HepG2 (cell line): ENCODE data around the gene VIPR1. TPM values are rescaled to one million over a fixed set of nuclear protein-coding genes. Genes with fewer than 3 reads are reported as not detected.

Source experiments
- ATAC-seq: fragments of 200-7000 bp; cut with Tn5 transposase; 3 replicates; pipeline ENCODE4 v1.9.1; 2020; ENCODE audit warnings: mild to moderate bottlenecking, moderate library complexity
- BruUV-seq: library from RNA; stranded (reverse); fragments of 400-500 nt; replicated peaks from 2 replicates; lab custom pipeline; 2021; lab: Mats Ljungman, UMichigan
- CTCF ChIA-PET: fragments of 300-600 bp; formaldehyde crosslinking; extraction: SDS; loops from one replicate; lab custom pipeline; 2021; ENCODE audit warnings: low total read pairs, inconsistent platforms, low intra/inter-chr PET ratio; lab: Yijun Ruan, JAX
- POLR2A ChIA-PET: fragments of 350-600 bp; sonication (Branson Sonifier 250); formaldehyde crosslinking; loops from one replicate; lab custom pipeline; 2020; ENCODE audit warnings: antibody characterized with exemption, inconsistent platforms; lab: Yijun Ruan, JAX
- DNase-seq: peaks from one replicate; pipeline ENCODE4 v3.0.0-alpha.2; 2015; ENCODE audit warnings: low spot score
- FAIRE-seq: peaks from 3 replicates; lab custom pipeline; 2011; peaks lifted over from hg19 to GRCh38; lab: Jason Lieb, UNC
- H2AFZ ChIP-seq: one replicate; pipeline ENCODE4 v1.6.1; 2011; ENCODE audit warnings: low read length, inconsistent platforms
- H3K27ac ChIP-seq: fragments of 300-600 bp; 3 replicates; pipeline ENCODE4 v1.8.0; 2011; ENCODE audit warnings: mixed run types, mild to moderate bottlenecking, mixed read lengths, low read length, inconsistent platforms; ENCODE audit not compliant: insufficient read depth; ENCODE audit errors: extremely low read length
- H3K27me3 ChIP-seq, 2 experiments: fragments of 200-600 bp in 1 of 2; 2 replicates in 1 of 2; 3 replicates in 1 of 2; pipeline versions ENCODE4 v1.6.0 to v1.8.0; 2011; ENCODE audit warnings: low read length in 2 of 2, mild to moderate bottlenecking in 2 of 2, moderate library complexity in 2 of 2, inconsistent platforms in 1 of 2; ENCODE audit not compliant: insufficient read depth in 2 of 2, control insufficient read depth in 1 of 2
- H3K36me3 ChIP-seq, 2 experiments: fragments of 200-600 bp in 1 of 2; replicated peaks in 1 of 2; 2 replicates in 1 of 2; 3 replicates in 1 of 2; pipeline versions ENCODE4 v1.5.1 to v1.8.0; 2011; ENCODE audit warnings: low read length in 2 of 2, inconsistent platforms in 1 of 2; ENCODE audit not compliant: insufficient read depth in 2 of 2, control insufficient read depth in 1 of 2
- H3K4me1 ChIP-seq: 2 replicates; pipeline ENCODE4 v1.5.1; 2012; ENCODE audit warnings: low read length, inconsistent platforms; ENCODE audit not compliant: insufficient read depth
- H3K4me2 ChIP-seq: 2 replicates; pipeline ENCODE4 v1.6.0; 2011; ENCODE audit warnings: low read depth, low read length, inconsistent platforms
- H3K4me3 ChIP-seq, 3 experiments: fragments of 200-600 bp in 1 of 3; sonication (generic), shearing (Covaris generic) in 1 of 3; replicated peaks in 1 of 3; 2 replicates each; pipeline ENCODE4 v1.5.1; 2011 to 2016; ENCODE audit warnings: low read length in 3 of 3, inconsistent platforms in 2 of 3, low read depth in 2 of 3, mild to moderate bottlenecking in 2 of 3, control low read depth in 1 of 3, mixed read lengths in 1 of 3; ENCODE audit not compliant: insufficient read depth in 1 of 3
- H3K79me2 ChIP-seq: one replicate; pipeline ENCODE4 v1.6.1; 2011; ENCODE audit warnings: low read length, inconsistent platforms; ENCODE audit not compliant: insufficient read depth
- H3K9ac ChIP-seq: 2 replicates; pipeline ENCODE4 v1.6.0; 2011; ENCODE audit warnings: mild to moderate bottlenecking, low read depth, low read length, inconsistent platforms; ENCODE audit not compliant: insufficient read depth
- H3K9me3 ChIP-seq: 2 replicates; pipeline ENCODE4 v1.5.1; 2012; ENCODE audit warnings: mild to moderate bottlenecking, low read length
- H4K20me1 ChIP-seq: 2 replicates; pipeline ENCODE4 v1.6.0; 2011; ENCODE audit warnings: inconsistent platforms, mild to moderate bottlenecking, low read length, moderate library complexity; ENCODE audit not compliant: insufficient read depth
- HNF4A ChIP-seq: sonication (generic); formaldehyde crosslinking; IDR thresholded peaks from 2 replicates; pipeline ENCODE4 v1.4.0; 2020; ENCODE audit warnings: missing genetic modification reagents
- PRPF4 ChIP-seq: fragments of 200-400 bp; formaldehyde crosslinking; IDR thresholded peaks from 2 replicates; pipeline ENCODE4 v1.6.1; 2016; ENCODE audit warnings: low read length, low read depth; ENCODE audit not compliant: poor library complexity, severe bottlenecking
- ZNF484 ChIP-seq: sonication (generic); formaldehyde crosslinking; IDR thresholded peaks from 2 replicates; pipeline ENCODE4 v1.5.1; 2020; ENCODE audit warnings: mild to moderate bottlenecking, low read depth, missing genetic modification reagents, borderline replicate concordance
- ZNF777 ChIP-seq: sonication (generic); formaldehyde crosslinking; IDR thresholded peaks from 2 replicates; pipeline ENCODE4 v1.4.0; 2020; ENCODE audit warnings: missing genetic modification reagents
- WGBS: methylation state at CpG from one replicate; pipeline ENCODE4 v1.1.6; 2017; ENCODE audit warnings: low lambda C conversion rate; 5-methylcytosine and 5-hydroxymethylcytosine counted together
- in situ Hi-C: cut with HindIII; loops from 2 replicates; pipeline ENCODE4 v1.10.0; 2017; ENCODE audit warnings: low pct_unique_long_range_greater_than_20kb; ENCODE audit not compliant: extremely low pct_ligation_motif_present
- intact Hi-C: fragments of 100-400 bp; cut with micrococcal nuclease; formaldehyde crosslinking; loops from one replicate; pipeline ENCODE4 v1.10.0; 2022; ENCODE audit not compliant: unreplicated experiment
- polyA plus RNA-seq, 8 experiments: library from polyadenylated mRNA; depleted of rRNA in 3 of 8; stranded (reverse) in 7 of 8; unstranded in 1 of 8; fragments of >200 nt; fragmentation: Illumina TruSeq in 4 of 8; extraction: Trizol in 4 of 8; gene quantifications; 2 replicates each; pipeline versions ENCODE4 v1.2.1 to v1.2.3, GENCODE V29; 2011 to 2016; ENCODE audit warnings: low read depth in 4 of 8, missing spikeins in 1 of 8, mixed read lengths in 1 of 8; ENCODE audit not compliant: insufficient read depth in 1 of 8
- total RNA-seq, 5 experiments: library from RNA; depleted of rRNA; stranded (reverse); fragments of >200 nt; fragmentation: Illumina TruSeq; extraction: Trizol; gene quantifications; 2 replicates each; pipeline ENCODE4 v1.2.3, GENCODE V29; 2016; ENCODE audit warnings: low read depth in 1 of 5

Gene VIPR1
- total and polyA plus RNA-seq, 2 of the 13 experiments (the other 11 are each of a cell fraction or from before 2014, with no cell fraction given), result 0.04 to 0.11 TPM

DNA sequence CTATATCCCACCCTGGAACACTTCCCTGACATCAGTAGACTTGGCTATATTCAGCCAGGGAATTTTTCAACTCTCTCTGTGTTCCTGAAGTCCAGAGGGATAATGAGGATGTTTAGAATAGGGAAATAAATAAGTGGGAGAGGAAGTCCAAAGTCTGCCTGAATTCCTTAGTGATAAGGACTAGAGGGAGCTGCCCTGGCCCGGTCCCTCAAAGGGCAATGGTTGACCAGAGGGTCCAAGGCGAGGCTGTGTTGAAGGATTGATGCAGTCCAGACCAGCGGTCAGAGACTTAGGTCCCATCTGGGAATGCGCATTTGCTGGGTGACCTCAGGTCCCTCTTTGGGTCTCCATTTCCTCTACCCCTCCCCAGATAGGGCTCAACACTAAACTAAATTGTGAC lies 7.9 kb downstream of the VIPR1 start:
- no peak; the same call in 2 of the 3 replicates for ATAC-seq
- no peak overlapping the region for H3K27ac ChIP-seq
- no peak for FAIRE-seq
- peak; percentile 20 for DNase-seq
- in situ Hi-C loops, result no loop called here
- H3K9ac ChIP-seq, result no peak overlapping the region
- 25% methylated on average over 3 of the region's 4 CpGs for WGBS
- peaks cover 0 to 3% of the 10 kb centered on the region in 2 experiments; a peak in 2 of 5 replicates for H3K27me3 ChIP-seq
- H3K36me3 ChIP-seq, result no peaks in the 10 kb centered on the region
- ChIA-PET POLR2A (no interaction called here), CTCF (no interaction called here)
- H3K4me3 ChIP-seq, result no peak overlapping the region
- H3K4me1 ChIP-seq, result peaks cover 18% of the 10 kb centered on the region
- no peaks in the 10 kb centered on the region for H3K79me2 ChIP-seq
- TF ChIP-seq PRPF4, result no peak
- TF ChIP-seq HNF4A (CRISPR knock-in tag), result 0 out of 2 replicates have a peak, but pooled peaks have one; percentile 10
- H2AFZ ChIP-seq, result no peak overlapping the region
- no peaks in the 10 kb centered on the region for H3K9me3 ChIP-seq
- peak overlapping the region; percentile 11; the same call in 1 of the 2 replicates for H3K4me2 ChIP-seq
- H4K20me1 ChIP-seq, result no peaks in the 10 kb centered on the region
- intact Hi-C loops, result no loop called here
- BruUV-seq, result no TSS peak

DNA sequence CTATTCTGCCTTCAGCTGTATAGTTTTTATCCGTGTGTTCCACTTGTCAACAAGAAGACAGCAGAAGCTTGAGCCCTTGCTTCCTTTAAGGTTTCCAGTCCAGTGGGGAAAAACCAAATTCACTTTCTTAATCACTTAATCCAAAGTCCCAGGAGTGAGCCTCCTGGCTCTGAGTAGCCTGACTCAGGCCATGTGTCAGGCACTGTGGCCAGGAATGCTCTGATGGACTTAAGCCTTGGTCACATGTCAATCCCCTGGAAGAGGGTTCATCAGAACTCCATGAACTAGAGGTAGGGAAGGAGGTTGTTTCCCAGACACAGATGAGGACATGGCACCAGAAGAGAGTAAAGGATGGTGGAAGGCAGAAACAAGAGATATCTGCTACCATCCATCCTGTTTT lies 8.8 kb downstream of the VIPR1 start:
- ChIA-PET CTCF (no interaction called here), POLR2A (no interaction called here)
- H3K79me2 ChIP-seq, result no peaks in the 10 kb centered on the region
- H3K9ac ChIP-seq, result no peak overlapping the region
- H3K4me1 ChIP-seq, result peaks cover 19% of the 10 kb centered on the region
- 95% methylated on average over 1 of the region's 1 CpG for WGBS
- H3K4me3 ChIP-seq, result no peak overlapping the region
- FAIRE-seq, result no peak
- H2AFZ ChIP-seq, result no peak overlapping the region
- TF ChIP-seq ZNF777 (no peak), ZNF484 (CRISPR knock-in tag) (no peak)
- H3K4me2 ChIP-seq, result no peak overlapping the region
- no peaks in the 10 kb centered on the region for H3K9me3 ChIP-seq
- DNase-seq, result no peak
- H3K36me3 ChIP-seq, result no peaks in the 10 kb centered on the region
- in situ Hi-C loops (no loop called here), intact Hi-C loops (no loop called here)
- H3K27me3 ChIP-seq, result peaks cover 0 to 3% of the 10 kb centered on the region in 2 experiments; a peak in 2 of 5 replicates
- no peaks in the 10 kb centered on the region for H4K20me1 ChIP-seq
- H3K27ac ChIP-seq, result no peak overlapping the region
- no peak for ATAC-seq
- no TSS peak for BruUV-seq
